NCI-H526 treated with DMSO at 0.1 percent for 48 hours (cell line): ENCODE results near the gene DYNC1LI1.
"Not testable (repeated sequence)": the region's sequence is repeated elsewhere in the genome, so short reads cannot be mapped to it uniquely, and the experiment has no call there.

Experiments
- DNase-seq: peaks from one replicate; lab custom pipeline; 2025; lab: John Stamatoyannopoulos, UW

The DYNC1LI1 gene

DNA sequence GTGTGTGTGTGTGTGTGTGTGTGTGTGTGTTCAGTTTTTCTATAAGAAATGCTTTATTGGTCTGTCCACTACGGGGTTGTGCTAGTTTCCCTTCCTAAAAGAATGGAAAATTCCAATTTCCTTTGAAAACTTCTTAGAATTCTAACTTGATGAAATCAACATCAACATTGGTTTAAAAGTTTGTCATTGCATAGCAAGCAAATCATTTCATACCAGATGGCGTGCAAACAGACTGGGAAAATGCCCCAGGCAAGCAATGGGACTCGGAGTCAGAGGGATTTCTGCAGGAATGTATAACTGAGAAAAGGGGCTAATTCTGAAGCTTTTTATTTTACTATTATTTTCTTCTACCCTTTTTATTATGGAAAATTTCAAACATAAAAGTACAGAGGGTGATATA lies 13.1 kb upstream of the DYNC1LI1 start:
- no peak for DNase-seq

DNA sequence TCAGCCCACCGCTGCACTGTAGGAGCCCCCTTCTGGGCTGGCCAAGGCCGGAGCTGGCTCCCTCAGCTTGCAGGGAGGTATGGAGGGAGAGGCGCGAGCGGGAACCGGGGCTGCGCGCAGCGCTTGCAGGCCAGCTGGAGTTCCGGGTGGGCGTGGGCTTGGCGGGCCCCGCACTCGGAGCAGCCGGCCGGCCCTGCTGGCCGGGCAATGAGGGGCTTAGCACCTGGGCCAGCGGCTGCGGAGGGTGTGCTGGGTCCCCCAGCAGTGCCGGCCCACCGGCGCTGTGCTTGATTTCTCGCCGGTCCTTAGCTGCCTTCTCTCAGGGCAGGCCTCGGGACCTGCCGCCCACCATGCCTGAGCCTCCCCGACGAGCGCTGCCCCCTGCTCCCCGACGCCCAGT lies 8.0 kb upstream of the DYNC1LI1 start:
- DNase-seq, result not testable (repeated sequence)

DNA sequence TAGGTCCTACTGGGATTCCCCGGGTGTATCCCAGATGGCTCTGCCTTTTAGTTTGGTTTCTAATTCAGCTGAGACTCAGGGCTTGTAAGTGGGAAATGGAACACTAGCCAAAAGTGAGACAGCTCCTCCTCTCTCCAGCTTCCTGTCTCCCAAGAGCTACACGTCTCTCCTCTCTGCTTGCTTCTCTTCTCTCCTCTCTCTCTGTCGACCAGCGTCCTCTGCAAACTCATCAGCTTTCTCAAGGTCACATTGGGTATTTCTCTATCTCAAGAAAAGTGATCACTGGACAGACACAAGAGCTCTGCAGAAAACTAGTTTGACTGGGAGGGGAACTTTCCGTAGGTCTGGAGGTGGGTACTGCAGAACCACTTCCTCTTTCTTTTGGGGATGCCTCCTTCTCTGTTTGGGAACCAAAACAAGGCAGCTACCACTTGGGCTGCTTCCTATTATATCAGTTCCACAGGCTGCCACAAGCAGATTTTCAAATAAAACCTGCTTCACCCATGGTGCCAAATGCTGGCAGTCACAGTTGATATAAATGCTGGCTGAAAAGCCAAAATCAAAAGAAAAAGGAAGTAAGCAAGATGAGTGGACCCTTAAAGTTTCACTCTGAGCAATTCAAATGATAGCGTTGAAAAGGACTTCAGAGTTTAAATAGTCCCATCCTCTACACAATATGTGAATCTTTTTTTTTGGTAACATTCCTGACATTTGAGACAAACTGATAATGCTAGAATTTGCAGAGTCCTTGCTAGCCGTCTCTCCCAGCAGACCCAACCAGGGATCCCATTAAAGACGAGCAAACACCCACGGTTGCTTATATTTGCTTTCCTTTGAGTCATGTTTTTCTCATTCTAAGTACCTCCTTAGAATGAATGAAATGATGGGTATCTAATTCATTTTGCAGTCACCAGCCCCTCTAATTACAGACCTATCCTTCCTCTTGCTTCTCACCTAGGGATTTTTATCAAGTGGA lies 7.2 kb upstream of the DYNC1LI1 start:
- DNase-seq, result no peak

DNA sequence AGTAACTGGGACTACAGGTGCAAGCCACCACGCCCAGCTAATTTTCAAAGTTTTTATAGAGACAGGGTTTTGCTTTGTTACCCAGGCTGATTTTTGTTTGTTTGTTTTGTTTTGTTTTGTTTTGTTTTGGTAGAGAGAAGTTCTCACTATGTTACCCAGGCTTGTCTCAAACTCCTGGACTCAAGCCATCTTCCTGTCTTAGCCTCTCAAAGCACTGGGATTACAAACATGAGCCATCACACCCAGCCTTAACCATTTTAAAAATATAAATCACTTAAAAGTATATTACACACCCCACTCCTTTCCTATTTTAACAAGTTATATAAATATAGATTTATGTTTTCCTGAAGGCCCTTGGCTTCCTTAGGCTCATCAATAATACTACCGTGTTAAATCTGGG lies 6.5 kb upstream of the DYNC1LI1 start:
- no peak for DNase-seq

DNA sequence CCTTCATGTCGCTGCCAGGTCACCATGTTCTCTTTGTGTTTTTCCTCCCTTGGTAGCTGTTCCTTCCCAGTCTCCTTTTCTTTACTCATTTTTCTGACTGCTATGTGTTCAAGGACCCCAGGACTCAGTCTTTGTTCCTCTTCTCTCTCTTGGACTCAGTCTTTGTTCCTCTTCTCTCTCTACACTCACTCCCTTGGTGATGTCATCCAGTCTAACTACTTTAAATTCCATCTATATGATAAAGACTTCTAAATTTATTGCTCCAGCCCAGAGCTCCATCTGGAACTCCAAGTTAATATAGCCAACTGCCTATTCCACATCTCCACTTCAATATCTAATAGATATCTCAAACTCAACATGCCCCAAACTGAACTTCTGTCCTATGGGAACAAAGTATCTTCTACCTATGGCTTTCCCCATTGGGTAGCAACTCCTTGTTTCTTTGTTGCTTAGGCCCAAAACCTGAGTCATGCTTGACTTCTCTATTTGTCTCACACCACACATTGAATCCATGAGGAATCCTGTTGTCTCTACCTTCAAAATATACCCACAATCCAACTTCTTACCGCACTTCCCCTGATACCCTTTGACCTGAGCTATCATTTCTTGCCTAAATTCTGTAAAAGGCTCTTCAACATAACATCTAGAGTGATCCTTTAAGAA lies 4.9 kb upstream of the DYNC1LI1 start:
- no peak for DNase-seq

DNA sequence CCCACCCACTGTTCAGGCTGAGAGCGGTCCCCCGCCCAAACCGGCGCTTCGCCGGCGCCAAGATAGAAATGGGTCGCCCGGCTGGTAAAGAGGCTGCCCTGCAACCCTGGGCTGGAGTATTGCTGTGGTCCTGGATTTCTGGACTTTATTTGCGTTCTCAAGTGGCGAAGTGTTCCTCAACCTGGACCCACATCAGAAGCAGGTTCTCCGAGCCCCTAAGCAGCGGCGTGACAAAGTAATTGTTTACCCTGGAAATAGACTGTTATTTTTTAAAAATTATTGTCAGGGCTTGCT lies 481 bp upstream of the DYNC1LI1 start:
- DNase-seq, result no peak

DNA sequence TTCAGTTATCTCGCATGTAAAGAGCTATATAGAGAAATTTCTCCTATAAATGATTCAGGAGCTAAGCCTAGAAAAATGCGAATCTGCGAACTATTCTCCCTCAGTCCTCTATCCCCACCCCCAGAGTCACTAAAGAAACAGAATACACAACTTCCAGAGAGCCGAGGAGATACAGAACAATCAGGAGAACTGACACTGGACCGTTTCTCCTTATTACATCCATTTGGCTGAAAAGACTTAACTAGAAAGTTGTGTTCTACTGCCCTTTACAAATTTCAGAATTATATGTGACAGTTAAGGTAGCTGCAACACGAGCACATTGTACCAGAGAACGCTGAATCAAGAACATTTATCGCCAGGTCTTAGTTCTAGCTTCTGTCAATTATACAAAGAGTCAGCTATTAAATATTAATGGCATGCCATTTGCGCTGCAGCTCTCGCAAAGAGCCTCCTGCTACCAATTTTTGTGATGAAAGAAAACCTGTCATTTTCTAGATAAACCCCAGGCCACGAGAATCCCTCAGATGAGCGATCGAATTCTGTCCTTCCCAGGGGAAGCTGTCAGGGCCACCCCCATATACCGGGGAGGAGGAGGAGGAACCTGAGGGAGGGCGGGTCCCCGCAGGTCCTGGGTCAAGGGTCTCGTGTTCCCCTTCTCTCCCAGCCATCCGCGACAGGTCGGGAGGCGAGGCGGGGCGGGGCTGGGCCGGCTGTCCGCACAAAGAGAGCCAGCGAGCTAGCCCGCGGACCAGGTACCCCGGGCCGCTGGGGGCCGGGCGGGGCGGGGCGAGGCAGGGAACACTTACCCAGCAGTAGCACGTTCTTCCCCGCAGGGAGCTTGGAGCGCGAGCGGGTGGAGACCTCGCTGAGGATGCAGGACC lies 878 bp downstream of the DYNC1LI1 start:
- DNase-seq, result peak; percentile 48

DNA sequence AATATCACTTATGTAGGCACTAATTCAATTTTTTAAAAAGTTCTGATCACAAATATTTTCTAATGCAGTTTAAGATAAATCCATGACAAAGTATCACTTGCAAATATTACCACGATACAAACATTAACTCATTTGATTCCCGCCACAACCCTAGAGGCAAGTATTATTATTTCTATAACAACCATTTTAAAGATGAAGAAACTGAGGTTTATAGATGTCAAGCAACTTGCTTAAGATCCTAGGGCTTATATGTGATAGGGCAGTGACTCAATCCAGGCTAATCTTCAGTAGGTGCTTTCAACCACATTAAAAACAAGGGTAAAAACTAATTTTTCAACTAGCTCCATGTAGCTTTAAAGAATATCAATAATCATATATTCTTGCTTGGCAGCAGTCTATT lies 1.7 kb downstream of the DYNC1LI1 start:
- no peak for DNase-seq

DNA sequence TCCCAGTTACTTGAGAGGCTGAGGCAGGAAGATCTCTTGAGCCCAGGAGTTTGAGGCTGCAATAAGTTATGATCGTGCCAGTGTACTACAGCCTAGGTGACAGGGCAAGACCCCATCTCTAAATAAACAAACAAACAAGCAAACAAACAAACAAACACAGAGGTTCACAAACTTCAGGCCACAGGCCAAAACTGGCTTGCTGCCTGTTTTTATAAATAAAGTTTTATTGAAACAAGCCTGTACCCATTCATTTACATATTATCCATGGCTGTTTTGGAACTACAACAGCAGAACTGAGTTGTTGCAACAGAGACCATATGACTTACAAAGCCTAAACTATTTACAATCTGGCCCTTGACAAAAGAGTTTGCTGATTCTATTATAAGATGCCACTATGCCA lies 6.5 kb downstream of the DYNC1LI1 start:
- no peak for DNase-seq

DNA sequence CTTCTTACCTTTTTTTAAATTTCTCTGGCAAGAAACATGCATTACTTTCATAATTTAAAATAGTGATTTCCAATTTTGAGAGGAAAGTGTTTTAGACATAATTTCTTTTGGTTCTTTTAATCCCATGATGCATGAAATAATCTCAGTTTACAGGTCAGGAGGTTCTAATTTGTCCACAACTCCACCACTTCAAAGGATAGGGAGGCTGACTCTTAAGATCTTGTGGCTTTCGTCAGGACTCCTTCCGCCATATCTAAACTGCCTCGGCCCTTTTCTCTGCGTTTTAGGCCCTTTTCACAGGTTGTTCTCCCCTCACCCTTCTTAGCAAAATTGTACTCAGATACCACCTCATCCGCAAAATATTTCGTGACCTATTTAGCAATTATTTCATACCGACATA lies 8.0 kb downstream of the DYNC1LI1 start:
- DNase-seq, result no peak

DNA sequence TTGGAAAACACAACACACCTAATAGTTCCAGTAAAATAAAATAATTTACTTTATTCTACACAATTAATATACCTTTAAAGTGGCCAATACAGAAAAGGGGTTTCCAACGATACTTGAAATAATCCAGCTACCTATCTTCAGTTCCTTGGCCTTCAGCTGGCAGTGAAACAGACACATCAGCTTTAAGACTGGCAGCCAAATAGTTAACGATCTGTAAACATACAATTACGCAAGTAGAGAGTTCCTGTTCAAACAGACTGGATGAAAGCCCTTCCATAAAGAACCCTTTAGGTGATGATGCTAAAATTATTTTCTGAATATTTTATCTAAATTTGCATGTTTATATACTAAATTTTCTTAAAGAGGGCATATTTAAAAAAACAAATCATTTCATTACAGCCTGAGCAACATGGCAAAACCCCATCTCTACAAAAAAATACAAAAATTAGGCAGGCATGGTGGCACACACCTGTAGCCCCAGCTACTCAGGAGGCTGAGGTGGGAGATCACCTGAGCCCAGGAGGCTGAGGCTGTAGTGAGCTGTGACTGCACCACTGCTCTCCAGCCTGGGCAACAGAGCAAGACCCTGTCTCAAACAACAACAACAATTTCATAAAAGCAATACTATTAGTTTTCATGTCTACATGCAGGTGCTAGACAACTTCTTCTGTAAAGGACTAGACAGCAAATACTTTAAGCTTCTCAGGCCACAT lies 12.9 kb downstream of the DYNC1LI1 start:
- peak; percentile 55 for DNase-seq

DNA sequence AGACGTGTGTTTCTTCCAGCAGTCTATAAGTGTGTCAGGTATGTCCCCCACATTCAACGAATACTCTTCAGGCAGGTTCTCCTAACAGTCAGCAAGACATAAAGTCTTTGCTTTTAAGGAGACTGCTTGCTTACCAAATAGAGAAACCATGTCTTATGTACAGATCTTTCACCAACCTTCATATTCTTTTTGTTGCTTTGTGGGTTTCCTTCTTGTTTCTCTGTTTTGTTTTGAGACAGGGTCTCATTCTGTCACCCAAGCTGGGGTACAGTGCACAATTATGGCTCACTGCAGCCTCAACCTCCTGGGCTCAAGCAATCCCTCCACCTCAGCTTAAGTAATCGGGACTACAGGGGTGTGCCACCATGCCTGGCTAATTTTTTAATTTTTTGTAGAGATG lies 14.3 kb downstream of the DYNC1LI1 start:
- no peak for DNase-seq

DNA sequence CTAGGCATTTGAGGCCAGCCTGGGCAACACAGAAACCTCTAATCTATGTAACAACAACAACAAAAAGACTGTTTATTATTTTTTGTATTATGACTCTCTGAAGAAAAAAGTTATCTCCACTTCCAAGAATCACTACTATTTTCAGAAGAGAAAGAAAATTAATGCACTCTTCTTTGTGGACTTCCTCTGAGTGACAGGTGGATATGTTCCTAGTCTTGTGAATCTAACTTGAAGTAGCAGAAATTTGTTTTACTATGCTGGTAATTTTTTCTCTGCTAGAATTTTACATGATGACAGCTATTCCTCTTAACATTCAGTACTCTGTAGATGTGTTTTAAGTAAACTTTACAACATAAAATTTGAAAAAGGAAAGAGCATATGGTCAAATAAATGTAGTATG lies 16.7 kb downstream of the DYNC1LI1 start:
- DNase-seq, result no peak

DNA sequence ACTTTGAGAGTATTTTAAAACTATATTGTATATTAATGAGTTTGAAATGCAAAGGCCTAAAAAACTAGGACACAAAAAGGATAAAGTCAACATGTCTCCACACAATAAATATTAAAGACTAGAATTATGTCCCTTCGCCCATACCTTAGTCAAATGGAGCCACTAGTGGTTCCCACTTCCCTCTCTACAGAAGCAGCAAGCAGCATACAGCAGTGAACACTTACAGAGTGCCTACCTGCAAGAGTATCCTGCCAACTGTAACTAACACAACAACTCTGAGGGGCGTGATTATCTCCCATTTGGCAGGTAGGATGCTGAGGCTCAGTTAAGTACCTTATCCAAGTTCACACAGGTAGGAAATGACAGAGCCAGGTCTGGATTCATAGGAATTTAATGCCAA lies 17.2 kb downstream of the DYNC1LI1 start:
- DNase-seq, result no peak

DNA sequence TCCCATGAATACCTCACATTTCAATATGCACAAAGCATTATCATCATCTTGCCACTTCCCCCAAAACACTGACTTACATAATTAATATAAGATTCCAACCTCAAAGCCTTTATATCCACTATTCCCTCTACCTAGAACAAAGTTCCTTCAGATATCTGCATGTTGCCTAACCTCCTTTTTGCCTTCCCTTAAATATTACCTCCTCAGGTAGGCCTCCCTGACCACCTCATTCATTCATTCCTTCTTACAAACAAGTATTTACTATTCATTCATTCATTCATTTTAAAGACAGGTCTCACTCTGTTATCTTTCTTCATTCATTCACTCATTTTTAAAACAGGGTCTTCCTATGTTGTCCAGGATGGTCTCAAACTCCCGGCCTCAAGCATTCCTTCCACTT lies 18.6 kb downstream of the DYNC1LI1 start:
- DNase-seq, result no peak

DNA sequence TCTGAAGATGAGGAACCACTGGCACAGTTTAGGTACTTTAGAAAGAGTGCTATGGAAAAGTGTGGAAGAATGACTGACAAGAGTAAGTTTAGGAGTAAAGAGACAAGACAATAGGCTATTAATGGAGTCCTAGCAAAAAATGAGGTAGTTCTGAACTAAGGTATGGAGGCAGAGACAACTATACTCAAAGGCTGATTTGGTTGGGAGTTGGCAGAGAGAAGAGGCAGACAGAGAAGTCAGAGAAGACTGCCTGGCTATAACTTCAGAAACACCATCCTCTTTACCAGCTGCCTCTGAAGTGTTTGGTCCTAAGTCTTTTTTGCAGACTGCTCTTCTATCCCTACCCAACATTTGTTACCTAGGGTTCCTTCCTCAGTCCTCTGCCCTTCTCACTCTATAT lies 19.2 kb downstream of the DYNC1LI1 start:
- no peak for DNase-seq

DNA sequence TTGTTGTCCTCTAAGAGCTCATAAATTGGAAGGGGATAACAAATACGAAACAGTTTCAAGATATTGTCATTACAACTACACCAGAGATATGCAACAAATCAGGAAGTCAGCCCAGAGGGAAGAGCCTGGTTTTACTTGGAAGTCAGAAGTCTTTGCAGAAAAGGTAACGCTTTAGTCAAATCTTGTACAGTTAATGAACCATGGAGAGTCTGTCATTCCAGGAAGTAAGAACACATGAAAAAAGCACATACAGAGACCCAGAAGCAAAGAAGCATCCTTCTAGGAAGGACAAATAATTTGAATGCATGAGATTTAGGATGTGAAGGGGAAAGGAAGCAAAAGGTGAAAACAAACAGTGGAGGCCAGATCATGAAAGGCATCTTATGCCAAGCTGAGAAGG lies 19.6 kb downstream of the DYNC1LI1 start:
- DNase-seq, result peak; percentile 12

DNA sequence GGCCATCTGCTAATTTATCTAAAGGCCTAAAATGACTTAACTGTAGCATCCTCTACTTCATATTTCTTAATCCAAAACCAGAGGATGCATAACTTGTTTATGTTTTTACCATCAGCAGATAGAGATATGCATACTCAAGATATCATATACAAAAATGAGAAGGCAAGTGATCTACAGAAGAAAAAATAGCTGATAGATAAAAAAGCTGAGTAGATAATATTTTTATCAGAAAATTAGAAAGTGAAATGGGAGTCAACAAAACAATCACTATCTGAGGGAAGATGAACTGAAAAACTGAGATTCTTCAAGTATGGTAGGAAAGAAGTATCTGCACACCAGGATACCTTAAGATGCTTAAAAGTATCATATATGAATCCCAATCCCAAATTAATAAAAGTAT lies 25.4 kb downstream of the DYNC1LI1 start:
- no peak for DNase-seq

DNA sequence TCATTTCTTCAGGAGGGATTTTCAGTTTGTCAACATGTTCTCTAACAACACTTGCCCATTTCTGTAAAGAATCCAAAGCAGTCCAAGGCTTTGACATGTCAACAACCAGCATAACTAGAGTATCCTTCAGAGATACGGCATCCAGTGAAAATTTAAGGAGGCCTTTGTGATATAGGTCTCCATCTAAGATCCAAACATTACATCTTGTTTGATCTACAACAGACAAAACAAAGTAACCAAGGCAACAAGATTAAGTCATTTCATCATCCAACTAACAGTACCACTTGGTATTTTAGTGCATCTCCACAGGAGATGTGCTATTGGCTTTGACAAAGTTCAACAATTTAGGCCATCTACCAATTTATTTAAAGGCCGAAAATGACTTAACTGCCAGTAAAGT lies 25.8 kb downstream of the DYNC1LI1 start:
- DNase-seq, result no peak

DNA sequence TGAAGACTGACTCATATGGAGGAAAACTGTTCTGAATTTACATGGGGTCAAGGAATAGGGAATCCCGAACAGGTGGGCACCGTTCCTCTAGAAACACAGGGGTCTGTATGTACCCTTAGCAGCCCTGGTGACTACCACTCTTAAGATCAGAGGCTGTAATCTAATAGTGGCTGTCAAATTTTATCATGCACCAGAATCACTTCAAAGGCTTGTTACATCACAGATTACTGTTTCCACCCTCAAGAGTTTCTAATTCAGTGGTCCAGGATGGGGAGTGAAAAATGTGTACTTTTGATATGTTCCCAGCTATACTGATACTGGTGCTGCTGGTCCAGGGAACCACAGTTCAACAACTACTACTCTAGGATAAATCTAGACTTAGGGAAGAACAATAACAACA lies 27.9 kb downstream of the DYNC1LI1 start:
- no peak for DNase-seq

DNA sequence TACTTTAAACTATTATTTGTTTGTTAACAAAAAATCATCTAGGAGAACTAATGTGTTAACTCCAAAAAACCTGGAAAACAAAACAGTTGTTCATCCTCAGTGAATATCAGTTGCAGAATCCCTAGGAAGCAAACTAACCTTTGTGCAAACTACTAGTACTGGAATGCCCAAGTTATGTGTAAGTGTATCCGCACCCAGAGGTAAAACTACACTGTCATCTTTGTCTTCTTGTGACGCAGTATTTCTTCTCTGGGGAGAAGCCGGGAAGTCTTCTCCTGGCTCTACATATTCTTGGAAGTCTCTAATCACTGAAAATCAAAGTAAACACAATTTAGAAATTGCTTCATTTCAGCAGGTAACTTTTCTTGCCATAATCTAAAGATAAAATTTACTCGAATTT lies 29.8 kb downstream of the DYNC1LI1 start:
- DNase-seq, result no peak

DNA sequence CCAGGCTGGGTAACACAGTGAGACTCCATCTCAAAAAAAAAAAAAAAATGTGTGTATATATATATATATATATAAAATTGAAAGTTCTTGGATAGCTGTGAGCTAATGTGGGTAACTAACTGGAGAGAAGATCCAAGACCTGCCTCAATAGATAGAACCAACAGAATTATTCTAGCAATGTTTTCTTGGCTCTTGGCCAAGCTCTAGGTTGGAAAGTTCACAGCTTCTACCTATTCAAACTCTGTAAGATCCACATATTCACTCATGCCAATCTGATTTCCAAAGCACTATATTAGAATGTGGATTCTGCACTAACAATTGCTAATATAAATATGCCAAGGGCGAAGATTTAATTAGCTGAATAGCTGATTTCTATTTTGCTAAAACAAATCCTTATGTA lies 38.2 kb downstream of the DYNC1LI1 start:
- DNase-seq, result no peak
